SK-N-SH (cell line): ENCODE measurements around the gene GRK3.

ENCODE experiments used
- EP300 ChIP-seq, 2 experiments: IDR thresholded peaks; 2 replicates each; pipeline versions ENCODE4 v1.4.0 to v1.6.1; 2012; ENCODE audit warnings: borderline replicate concordance in 1 of 2, low read depth in 1 of 2, low read length in 1 of 2
- FOXJ3 ChIP-seq: sonication (generic); formaldehyde crosslinking; IDR thresholded peaks from 2 replicates; pipeline ENCODE4 v1.5.1; 2020; ENCODE audit warnings: mild to moderate bottlenecking, missing genetic modification reagents
- MXI1 ChIP-seq: IDR thresholded peaks from 2 replicates; pipeline ENCODE4 v1.6.1; 2012; ENCODE audit warnings: mild to moderate bottlenecking, low read depth, low read length, improper control_type of control experiment
- TAF1 ChIP-seq: IDR thresholded peaks from 2 replicates; pipeline ENCODE4 v1.6.1; 2012; ENCODE audit warnings: low read depth, mild to moderate bottlenecking, low read length, moderate library complexity, borderline replicate concordance
- TCF12 ChIP-seq: IDR thresholded peaks from 2 replicates; pipeline ENCODE4 v1.4.0; 2012
- TF ChIP-seq, protein P1 (sequence below): fragments of 200-600 bp; sonication (generic); IDR thresholded peaks from 2 replicates; pipeline ENCODE4 v1.6.1; 2017; ENCODE audit warnings: antibody characterized with exemption, mild to moderate bottlenecking, moderate library complexity
- TF ChIP-seq, protein P2 (sequence below): IDR thresholded peaks from 2 replicates; pipeline ENCODE4 v1.4.0; 2012; ENCODE audit warnings: low read depth
- TF ChIP-seq, protein P3 (sequence below): IDR thresholded peaks from 2 replicates; pipeline ENCODE4 v1.6.1; 2012; ENCODE audit warnings: mild to moderate bottlenecking, low read depth, low read length, moderate library complexity

DNA sequence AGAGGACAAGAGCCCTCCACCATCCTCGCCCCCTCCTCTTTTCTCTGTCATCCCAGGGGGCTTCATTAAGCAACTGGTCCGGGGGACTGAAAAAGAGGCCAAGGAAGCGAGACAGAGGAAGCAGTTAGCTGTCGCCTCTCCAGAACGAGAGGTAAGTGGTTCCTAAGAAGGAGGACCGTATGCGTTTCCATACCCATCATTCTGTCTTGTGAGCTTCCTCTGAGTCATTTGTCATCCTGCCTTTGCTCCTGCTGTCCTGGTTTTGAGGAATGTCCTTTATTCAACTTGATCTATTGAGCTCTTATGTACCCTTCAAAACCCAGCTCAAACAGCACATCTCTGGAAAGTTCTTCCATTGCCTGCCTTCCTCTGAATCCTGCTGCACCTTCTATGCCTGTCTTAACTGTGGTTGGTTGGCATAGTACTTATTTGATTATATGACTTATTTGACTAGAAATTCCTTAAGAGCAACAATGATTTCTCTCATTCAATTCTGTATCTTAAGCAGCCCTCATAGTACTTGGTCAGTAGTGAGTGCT, 198.8 kb downstream of the GRK3 start:
- no peak for TF ChIP-seq MXI1
- TF ChIP-seq, protein P1, sequence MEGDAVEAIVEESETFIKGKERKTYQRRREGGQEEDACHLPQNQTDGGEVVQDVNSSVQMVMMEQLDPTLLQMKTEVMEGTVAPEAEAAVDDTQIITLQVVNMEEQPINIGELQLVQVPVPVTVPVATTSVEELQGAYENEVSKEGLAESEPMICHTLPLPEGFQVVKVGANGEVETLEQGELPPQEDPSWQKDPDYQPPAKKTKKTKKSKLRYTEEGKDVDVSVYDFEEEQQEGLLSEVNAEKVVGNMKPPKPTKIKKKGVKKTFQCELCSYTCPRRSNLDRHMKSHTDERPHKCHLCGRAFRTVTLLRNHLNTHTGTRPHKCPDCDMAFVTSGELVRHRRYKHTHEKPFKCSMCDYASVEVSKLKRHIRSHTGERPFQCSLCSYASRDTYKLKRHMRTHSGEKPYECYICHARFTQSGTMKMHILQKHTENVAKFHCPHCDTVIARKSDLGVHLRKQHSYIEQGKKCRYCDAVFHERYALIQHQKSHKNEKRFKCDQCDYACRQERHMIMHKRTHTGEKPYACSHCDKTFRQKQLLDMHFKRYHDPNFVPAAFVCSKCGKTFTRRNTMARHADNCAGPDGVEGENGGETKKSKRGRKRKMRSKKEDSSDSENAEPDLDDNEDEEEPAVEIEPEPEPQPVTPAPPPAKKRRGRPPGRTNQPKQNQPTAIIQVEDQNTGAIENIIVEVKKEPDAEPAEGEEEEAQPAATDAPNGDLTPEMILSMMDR: no peak
- TF ChIP-seq, protein P2, sequence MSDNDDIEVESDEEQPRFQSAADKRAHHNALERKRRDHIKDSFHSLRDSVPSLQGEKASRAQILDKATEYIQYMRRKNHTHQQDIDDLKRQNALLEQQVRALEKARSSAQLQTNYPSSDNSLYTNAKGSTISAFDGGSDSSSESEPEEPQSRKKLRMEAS: no peak
- no peak for TF ChIP-seq FOXJ3
- TF ChIP-seq EP300 (IDR thresholded peaks at IDR 0.05; ENCODE audit: borderline replicate concordance in 1 of 2, low read depth in 1 of 2, low read length in 1 of 2): no peak
- TF ChIP-seq TAF1: no peak
- TF ChIP-seq, protein P3, sequence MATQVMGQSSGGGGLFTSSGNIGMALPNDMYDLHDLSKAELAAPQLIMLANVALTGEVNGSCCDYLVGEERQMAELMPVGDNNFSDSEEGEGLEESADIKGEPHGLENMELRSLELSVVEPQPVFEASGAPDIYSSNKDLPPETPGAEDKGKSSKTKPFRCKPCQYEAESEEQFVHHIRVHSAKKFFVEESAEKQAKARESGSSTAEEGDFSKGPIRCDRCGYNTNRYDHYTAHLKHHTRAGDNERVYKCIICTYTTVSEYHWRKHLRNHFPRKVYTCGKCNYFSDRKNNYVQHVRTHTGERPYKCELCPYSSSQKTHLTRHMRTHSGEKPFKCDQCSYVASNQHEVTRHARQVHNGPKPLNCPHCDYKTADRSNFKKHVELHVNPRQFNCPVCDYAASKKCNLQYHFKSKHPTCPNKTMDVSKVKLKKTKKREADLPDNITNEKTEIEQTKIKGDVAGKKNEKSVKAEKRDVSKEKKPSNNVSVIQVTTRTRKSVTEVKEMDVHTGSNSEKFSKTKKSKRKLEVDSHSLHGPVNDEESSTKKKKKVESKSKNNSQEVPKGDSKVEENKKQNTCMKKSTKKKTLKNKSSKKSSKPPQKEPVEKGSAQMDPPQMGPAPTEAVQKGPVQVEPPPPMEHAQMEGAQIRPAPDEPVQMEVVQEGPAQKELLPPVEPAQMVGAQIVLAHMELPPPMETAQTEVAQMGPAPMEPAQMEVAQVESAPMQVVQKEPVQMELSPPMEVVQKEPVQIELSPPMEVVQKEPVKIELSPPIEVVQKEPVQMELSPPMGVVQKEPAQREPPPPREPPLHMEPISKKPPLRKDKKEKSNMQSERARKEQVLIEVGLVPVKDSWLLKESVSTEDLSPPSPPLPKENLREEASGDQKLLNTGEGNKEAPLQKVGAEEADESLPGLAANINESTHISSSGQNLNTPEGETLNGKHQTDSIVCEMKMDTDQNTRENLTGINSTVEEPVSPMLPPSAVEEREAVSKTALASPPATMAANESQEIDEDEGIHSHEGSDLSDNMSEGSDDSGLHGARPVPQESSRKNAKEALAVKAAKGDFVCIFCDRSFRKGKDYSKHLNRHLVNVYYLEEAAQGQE: no peak
- no peak for TF ChIP-seq TCF12
